Fibroblast of skin of left biceps (primary cell): ENCODE data around the gene ADAM15.
A peak's percentile ranks its signal among the peaks of the same experiment; 100 is the strongest.

Source experiments
- DNase-seq, 2 experiments: peaks; one replicate each; pipeline ENCODE4 v3.0.0-alpha.2; 2013; ENCODE audit warnings: low read depth in 2 of 2

Gene ADAM15

GRCh38 chr1:155011437-155012025 is 39.6 kb upstream of the ADAM15 start:
- DNase-seq, result no peak

- DNase-seq, result no peak
Measured at GRCh38 chr1:155012026-155012546, 39.0 kb upstream of the ADAM15 start.

- DNase-seq, result no peak
Measured at GRCh38 chr1:155012776-155013602, 38.1 kb upstream of the ADAM15 start.

GRCh38 chr1:155013632-155014031 is 37.5 kb upstream of the ADAM15 start:
- DNase-seq, result no peak

GRCh38 chr1:155014709-155015508 is 36.2 kb upstream of the ADAM15 start:
- DNase-seq, result no peak

GRCh38 chr1:155015527-155016230 is 35.4 kb upstream of the ADAM15 start:
- no peak for DNase-seq

- no peak for DNase-seq
Measured at GRCh38 chr1:155016231-155016831, 34.8 kb upstream of the ADAM15 start.

- peak; percentile 48 to 62 for DNase-seq
Measured at GRCh38 chr1:155017041-155017945, 33.8 kb upstream of the ADAM15 start.

GRCh38 chr1:155017946-155018316 is 33.2 kb upstream of the ADAM15 start:
- DNase-seq, result no peak

GRCh38 chr1:155018617-155019348 is 32.3 kb upstream of the ADAM15 start:
- no peak for DNase-seq

GRCh38 chr1:155019377-155020245 is 31.5 kb upstream of the ADAM15 start:
- no peak for DNase-seq

GRCh38 chr1:155022136-155022926 is 28.8 kb upstream of the ADAM15 start:
- no peak for DNase-seq

- DNase-seq, result no peak
Measured at GRCh38 chr1:155022927-155023236, 28.2 kb upstream of the ADAM15 start.

GRCh38 chr1:155023627-155024026 is 27.5 kb upstream of the ADAM15 start:
- no peak for DNase-seq

GRCh38 chr1:155024315-155024714 is 26.8 kb upstream of the ADAM15 start:
- DNase-seq, result no peak

GRCh38 chr1:155026154-155026553 is 25.0 kb upstream of the ADAM15 start:
- DNase-seq, result no peak

- DNase-seq, result no peak
Measured at GRCh38 chr1:155026588-155026987, 24.5 kb upstream of the ADAM15 start.
